Activated naive CD8-positive, alpha-beta T cell (primary cell): ENCODE data around the gene AGBL3.

ENCODE experiments used
- H3K27ac Mint-ChIP-seq: one replicate; pipeline ENCODE4 v1.8.0; 2021; ENCODE audit warnings: mixed read lengths
- H3K27me3 Mint-ChIP-seq: one replicate; pipeline ENCODE4 v1.8.0; 2021; ENCODE audit warnings: mixed read lengths
- H3K36me3 Mint-ChIP-seq: one replicate; pipeline ENCODE4 v1.8.0; 2021; ENCODE audit warnings: mixed read lengths
- H3K4me1 Mint-ChIP-seq: one replicate; pipeline ENCODE4 v1.8.0; 2021; ENCODE audit warnings: low read depth, mixed read lengths
- H3K4me3 Mint-ChIP-seq: one replicate; pipeline ENCODE4 v1.8.0; 2021; ENCODE audit warnings: mild to moderate bottlenecking, mixed read lengths
- H3K9me3 Mint-ChIP-seq: one replicate; pipeline ENCODE4 v1.8.0; 2021; ENCODE audit warnings: low read depth, mixed read lengths

Gene AGBL3

GRCh38 chr7:135077642-135078041, 91.3 kb downstream of the AGBL3 start:
- Mint-ChIP-seq H3K4me3 (no peak overlapping the region), H3K36me3 (peaks cover 2% of the 10 kb centered on the region), H3K9me3 (no peaks in the 10 kb centered on the region), H3K27me3 (no peaks in the 10 kb centered on the region), H3K4me1 (no peaks in the 10 kb centered on the region), H3K27ac (no peak overlapping the region)

GRCh38 chr7:135078051-135078450, 91.7 kb downstream of the AGBL3 start:
- Mint-ChIP-seq H3K9me3 (no peaks in the 10 kb centered on the region), H3K27me3 (no peaks in the 10 kb centered on the region), H3K36me3 (peaks cover 2% of the 10 kb centered on the region), H3K4me1 (no peaks in the 10 kb centered on the region), H3K4me3 (no peak overlapping the region), H3K27ac (no peak overlapping the region)

DNA sequence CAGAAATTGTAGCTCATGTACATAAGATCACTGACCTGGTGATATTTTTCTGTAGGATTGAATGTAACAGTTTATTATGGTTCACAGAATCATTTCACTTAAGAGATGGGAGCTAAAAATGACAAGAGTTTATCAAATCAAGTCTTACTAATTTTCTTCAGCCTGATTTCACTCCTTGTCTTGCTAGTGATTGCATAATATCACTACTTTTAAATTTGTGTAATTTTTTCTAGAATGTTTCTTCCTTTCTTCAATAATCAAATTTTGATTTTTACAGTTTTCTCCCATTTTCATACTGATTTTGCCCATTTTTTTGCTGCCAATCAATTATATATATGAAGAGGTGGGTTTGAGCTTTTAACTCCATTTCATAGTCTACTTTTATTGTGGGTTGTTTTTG, 92.8 kb downstream of the AGBL3 start:
- H3K27ac Mint-ChIP-seq = no peak overlapping the region
- H3K4me1 Mint-ChIP-seq = no peaks in the 10 kb centered on the region
- H3K36me3 Mint-ChIP-seq = peaks cover 2% of the 10 kb centered on the region
- no peaks in the 10 kb centered on the region for H3K27me3 Mint-ChIP-seq
- H3K9me3 Mint-ChIP-seq = no peaks in the 10 kb centered on the region
- no peak overlapping the region for H3K4me3 Mint-ChIP-seq

- H3K27me3 Mint-ChIP-seq = no peaks in the 10 kb centered on the region
- no peak overlapping the region for H3K27ac Mint-ChIP-seq
- peaks cover 12% of the 10 kb centered on the region for H3K36me3 Mint-ChIP-seq
- H3K4me1 Mint-ChIP-seq = no peaks in the 10 kb centered on the region
- H3K4me3 Mint-ChIP-seq = no peak overlapping the region
- peaks cover 18% of the 10 kb centered on the region for H3K9me3 Mint-ChIP-seq
These were observed 96.7 kb downstream of the AGBL3 start for GRCh38 chr7:135083005-135083404.

DNA sequence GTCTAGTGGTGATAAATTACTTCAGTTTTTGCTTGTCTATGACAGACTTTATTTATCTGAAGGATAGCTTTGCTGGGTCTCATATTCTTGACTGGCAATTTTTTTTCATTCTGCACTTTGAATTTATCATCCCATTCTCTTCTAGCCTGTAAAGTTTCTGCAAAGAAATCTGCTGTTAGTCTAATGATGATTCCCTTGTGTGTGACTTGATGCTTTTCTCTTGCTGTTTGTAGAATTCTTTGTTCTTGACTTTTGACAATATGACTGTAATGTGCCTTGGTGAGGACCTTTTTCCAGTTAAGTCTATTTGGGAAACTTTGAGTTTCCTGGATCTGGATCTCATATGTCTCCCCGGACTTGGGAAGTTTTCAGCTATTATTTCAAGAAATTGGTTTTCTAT, 102.3 kb downstream of the AGBL3 start:
- Mint-ChIP-seq H3K27me3 (no peaks in the 10 kb centered on the region), H3K4me1 (no peaks in the 10 kb centered on the region), H3K9me3 (peaks cover 19% of the 10 kb centered on the region), H3K27ac (no peak overlapping the region), H3K36me3 (peaks cover 22% of the 10 kb centered on the region), H3K4me3 (no peak overlapping the region)

GRCh38 chr7:135091717-135092116, 105.4 kb downstream of the AGBL3 start:
- H3K9me3 Mint-ChIP-seq = peaks cover 4% of the 10 kb centered on the region
- H3K27ac Mint-ChIP-seq = no peak overlapping the region
- no peaks in the 10 kb centered on the region for H3K27me3 Mint-ChIP-seq
- H3K4me3 Mint-ChIP-seq = no peak overlapping the region
- H3K36me3 Mint-ChIP-seq = peaks cover 22% of the 10 kb centered on the region
- H3K4me1 Mint-ChIP-seq = no peaks in the 10 kb centered on the region

DNA sequence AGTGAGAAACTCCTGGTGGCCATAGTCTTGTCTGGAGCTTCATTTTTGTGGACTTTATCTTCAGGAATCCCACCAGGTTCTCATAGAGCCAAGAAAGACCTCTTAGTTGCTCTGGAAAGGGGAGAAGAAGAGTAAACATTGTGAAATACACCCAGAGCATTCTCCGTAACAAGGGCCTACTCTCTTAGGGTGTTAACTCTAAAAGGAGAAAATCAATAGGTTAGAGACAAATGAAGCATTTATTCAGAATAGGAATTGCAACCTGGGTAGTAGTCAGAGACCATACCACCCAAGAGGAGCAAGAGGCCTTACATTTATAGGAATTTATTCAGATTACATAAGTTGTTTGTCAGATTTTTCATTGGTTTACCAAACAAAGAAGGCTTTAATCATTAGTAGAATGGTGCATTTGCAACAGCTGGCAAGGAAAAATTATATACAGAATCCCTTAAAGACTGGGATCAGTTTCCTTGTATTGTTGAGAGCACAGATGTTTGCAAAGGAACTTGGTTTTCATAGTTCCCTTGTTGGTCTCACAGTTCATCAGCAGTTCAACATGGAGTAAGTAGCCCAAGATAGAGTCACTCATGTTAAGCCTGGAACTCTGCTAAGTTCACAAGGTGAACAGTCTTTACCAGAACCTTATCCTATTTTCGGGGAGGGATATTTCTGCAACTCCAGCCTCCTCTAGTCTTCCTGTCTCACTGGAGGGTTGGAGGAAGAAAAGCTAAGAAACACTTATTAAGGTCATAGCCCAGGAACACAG, 108.3 kb downstream of the AGBL3 start:
- Mint-ChIP-seq H3K27me3 (no peaks in the 10 kb centered on the region), H3K9me3 (no peaks in the 10 kb centered on the region), H3K4me1 (no peaks in the 10 kb centered on the region), H3K36me3 (peaks cover 14% of the 10 kb centered on the region), H3K27ac (no peak overlapping the region), H3K4me3 (no peak overlapping the region)

GRCh38 chr7:135095450-135095849, 109.1 kb downstream of the AGBL3 start:
- Mint-ChIP-seq H3K4me3 (no peak overlapping the region), H3K4me1 (no peaks in the 10 kb centered on the region), H3K27ac (no peak overlapping the region), H3K9me3 (no peaks in the 10 kb centered on the region), H3K36me3 (peaks cover 14% of the 10 kb centered on the region), H3K27me3 (no peaks in the 10 kb centered on the region)

- Mint-ChIP-seq H3K36me3 (peaks cover 11% of the 10 kb centered on the region), H3K4me3 (no peak overlapping the region), H3K9me3 (no peaks in the 10 kb centered on the region), H3K27ac (no peak overlapping the region), H3K27me3 (no peaks in the 10 kb centered on the region), H3K4me1 (no peaks in the 10 kb centered on the region)
These were observed 112.1 kb downstream of the AGBL3 start for GRCh38 chr7:135098391-135098790.

DNA sequence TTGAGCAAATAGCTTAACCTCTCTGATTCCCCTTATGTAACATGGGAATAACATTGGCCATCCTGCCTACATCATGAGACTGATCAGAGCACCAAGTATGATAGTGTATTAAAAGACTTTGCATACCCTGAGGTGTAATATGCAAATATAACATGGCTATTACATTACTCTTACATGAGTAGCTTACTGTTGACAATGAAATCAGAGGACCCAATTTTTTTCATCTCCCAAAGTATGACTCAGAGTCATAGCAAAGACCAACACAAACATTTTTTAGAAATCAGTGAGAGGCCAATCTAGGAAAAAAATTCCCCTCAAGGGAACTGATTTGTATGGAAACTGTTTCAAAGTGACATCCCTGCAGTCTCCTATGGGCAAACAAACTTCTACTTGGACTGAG, 114.5 kb downstream of the AGBL3 start:
- Mint-ChIP-seq H3K4me1 (no peaks in the 10 kb centered on the region), H3K4me3 (no peak overlapping the region), H3K27ac (no peak overlapping the region), H3K27me3 (no peaks in the 10 kb centered on the region), H3K9me3 (peaks cover 3% of the 10 kb centered on the region), H3K36me3 (peaks cover 4% of the 10 kb centered on the region)

GRCh38 chr7:135102372-135102771, 116.1 kb downstream of the AGBL3 start:
- H3K27me3 Mint-ChIP-seq = no peaks in the 10 kb centered on the region
- no peak overlapping the region for H3K4me3 Mint-ChIP-seq
- no peak overlapping the region for H3K27ac Mint-ChIP-seq
- peaks cover 9% of the 10 kb centered on the region for H3K36me3 Mint-ChIP-seq
- no peaks in the 10 kb centered on the region for H3K4me1 Mint-ChIP-seq
- H3K9me3 Mint-ChIP-seq = peaks cover 6% of the 10 kb centered on the region

DNA sequence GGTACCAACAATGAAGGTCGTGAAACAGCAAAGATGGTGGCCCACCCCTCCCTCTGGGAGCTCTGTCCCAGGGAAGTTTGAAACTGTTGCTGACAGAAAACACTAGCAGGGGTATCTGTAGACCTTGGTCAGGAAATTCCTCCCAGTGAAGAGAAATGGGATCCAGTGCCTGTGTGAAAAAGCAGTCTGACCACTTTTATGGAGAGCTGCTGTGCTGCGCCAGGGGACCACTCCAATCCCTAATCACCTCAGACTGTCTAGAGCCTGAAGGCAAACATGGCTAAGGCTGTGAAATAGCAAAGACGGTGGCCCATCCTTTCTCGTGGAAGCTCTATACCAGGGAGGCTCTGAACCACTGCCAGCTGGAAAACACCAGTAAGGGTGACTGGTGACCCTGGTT, 123.3 kb downstream of the AGBL3 start:
- Mint-ChIP-seq H3K9me3 (peaks cover 8% of the 10 kb centered on the region), H3K27me3 (no peaks in the 10 kb centered on the region), H3K4me3 (no peak overlapping the region), H3K27ac (no peak overlapping the region), H3K4me1 (no peaks in the 10 kb centered on the region), H3K36me3 (peaks cover 26% of the 10 kb centered on the region)

GRCh38 chr7:135109976-135110375, 123.7 kb downstream of the AGBL3 start:
- Mint-ChIP-seq H3K9me3 (peaks cover 11% of the 10 kb centered on the region), H3K36me3 (peaks cover 30% of the 10 kb centered on the region), H3K27me3 (no peaks in the 10 kb centered on the region), H3K4me1 (no peaks in the 10 kb centered on the region), H3K27ac (no peak overlapping the region), H3K4me3 (no peak overlapping the region)

DNA sequence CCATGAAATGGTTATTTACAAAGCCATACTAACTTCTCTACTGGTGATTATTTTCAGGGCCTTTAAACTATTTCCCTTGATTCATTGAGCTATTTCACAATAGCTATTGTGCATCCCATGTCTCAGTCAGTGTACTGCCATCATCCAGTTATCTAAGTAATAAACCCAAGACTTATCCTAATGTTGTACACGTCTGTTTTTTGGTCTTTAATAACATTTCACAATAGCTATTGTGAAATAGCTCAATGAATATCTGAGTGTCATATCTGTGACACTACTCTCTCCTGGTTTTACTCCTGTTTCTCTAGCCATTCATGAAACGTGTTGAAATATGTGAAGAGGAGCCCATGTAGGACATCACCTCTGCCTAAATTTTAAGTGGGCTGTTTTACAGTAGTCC, 125.1 kb downstream of the AGBL3 start:
- H3K27ac Mint-ChIP-seq = no peak overlapping the region
- peaks cover 5% of the 10 kb centered on the region for H3K9me3 Mint-ChIP-seq

DNA sequence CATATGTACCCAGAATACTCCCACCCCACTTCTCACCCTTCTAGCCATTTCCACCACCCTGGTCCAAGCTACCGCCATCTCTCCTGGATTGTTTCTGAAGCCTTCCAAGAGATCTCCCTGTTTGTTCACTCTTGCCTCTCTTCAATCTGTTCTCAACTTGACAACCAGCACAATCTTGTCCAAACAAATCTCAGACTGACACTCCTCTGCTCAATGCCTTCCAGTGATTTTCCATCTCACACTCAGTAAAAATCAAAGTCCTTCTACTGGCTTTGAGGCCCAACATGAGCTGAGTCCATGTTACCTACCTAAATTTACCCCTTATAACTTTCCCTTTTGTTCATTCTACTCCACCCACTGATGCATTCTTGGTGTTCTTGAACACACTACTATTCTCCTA, 128.3 kb downstream of the AGBL3 start:
- Mint-ChIP-seq H3K9me3 (peaks cover 11% of the 10 kb centered on the region), H3K4me3 (no peak overlapping the region), H3K4me1 (no peaks in the 10 kb centered on the region), H3K27ac (no peak overlapping the region), H3K36me3 (peaks cover 23% of the 10 kb centered on the region), H3K27me3 (no peaks in the 10 kb centered on the region)

More for the DNA sequence above, 125.1 kb downstream of the AGBL3 start:
- peaks cover 27% of the 10 kb centered on the region for H3K36me3 Mint-ChIP-seq
- no peak overlapping the region for H3K4me3 Mint-ChIP-seq
- H3K4me1 Mint-ChIP-seq = no peaks in the 10 kb centered on the region
- H3K27me3 Mint-ChIP-seq = no peaks in the 10 kb centered on the region

GRCh38 chr7:135117096-135117495, 130.8 kb downstream of the AGBL3 start:
- Mint-ChIP-seq H3K27ac (no peak overlapping the region), H3K27me3 (no peaks in the 10 kb centered on the region), H3K4me3 (no peak overlapping the region), H3K9me3 (peaks cover 18% of the 10 kb centered on the region), H3K4me1 (no peaks in the 10 kb centered on the region), H3K36me3 (peaks cover 40% of the 10 kb centered on the region)
